Stomach (tissue), 4 donors: ENCODE data around the gene DIMT1.

Experiments used
- CTCF ChIP-seq, 7 experiments: fragments of 450-650 bp in 4 of 7; fragments of 200-600 bp in 3 of 7; sonication (generic) in 3 of 7; IDR thresholded peaks; one replicate each; pipeline ENCODE4 v1.5.1; 2016 to 2019; ENCODE audit warnings: antibody characterized with exemption in 7 of 7, control low read depth in 2 of 7, mild to moderate bottlenecking in 1 of 7
- EP300 ChIP-seq: sonication (generic); formaldehyde crosslinking; IDR thresholded peaks from one replicate; pipeline ENCODE4 v1.6.1; 2017; ENCODE audit warnings: antibody characterized with exemption
- POLR2A ChIP-seq, 4 donors: fragments of 450-650 bp; IDR thresholded peaks; one replicate each; pipeline ENCODE4 v1.6.1; 2016; ENCODE audit warnings: antibody characterized with exemption in 4 of 4, control low read depth in 2 of 4, mild to moderate bottlenecking in 1 of 4, moderate library complexity in 1 of 4
- POLR2AphosphoS5 ChIP-seq, 3 donors: sonication (generic); formaldehyde crosslinking; IDR thresholded peaks; one replicate each; pipeline ENCODE4 v1.6.1; 2016; ENCODE audit warnings: antibody characterized with exemption in 3 of 3

GRCh38 chr5:62348723-62349481 lies 54.8 kb downstream of the DIMT1 start:
- TF ChIP-seq POLR2AphosphoS5 (IDR thresholded peaks at IDR 0.05) (no peak), CTCF (IDR thresholded peaks at IDR 0.05) (no peak), POLR2A (IDR thresholded peaks at IDR 0.05) (no peak), EP300 (no peak)
